PC-9 (cell line): ENCODE measurements around the gene AVL9. TPM values are rescaled to one million over a fixed set of nuclear protein-coding genes. Genes with fewer than 3 reads are reported as not detected.
"Not testable (repeated sequence)": the region's sequence is repeated elsewhere in the genome, so short reads cannot be mapped to it uniquely, and the experiment has no call there.

Source experiments
- BruUV-seq: library from RNA; stranded (reverse); fragments of 400-500 nt; replicated peaks from 2 replicates; lab custom pipeline; 2021; lab: Mats Ljungman, UMichigan
- CTCF ChIA-PET: fragments of 300-600 bp; sonication (Branson Sonifier 250); formaldehyde crosslinking; loops from one replicate; lab custom pipeline; 2022; ENCODE audit warnings: antibody characterized with exemption; lab: Charles Lee
- POLR2A ChIA-PET: fragments of 300-600 bp; sonication (Branson Sonifier 250); formaldehyde crosslinking; loops from one replicate; lab custom pipeline; 2022; ENCODE audit warnings: antibody characterized with exemption; ENCODE audit not compliant: unreplicated experiment; lab: Charles Lee
- DNase-seq, 2 experiments: peaks; one replicate each; pipeline versions ENCODE4 v3.0.0 to v3.0.0-alpha.2; 2015 to 2022; ENCODE audit warnings: mixed read lengths in 1 of 2
- H2AFZ ChIP-seq: fragments of 200-600 bp; sonication (generic); 2 replicates; pipeline ENCODE4 v1.8.1; 2017; ENCODE audit warnings: antibody characterized with exemption
- H3F3A ChIP-seq: fragments of 200-600 bp; sonication (generic); 2 replicates; pipeline ENCODE4 v1.8.1; 2017; ENCODE audit warnings: antibody characterized with exemption, mild to moderate bottlenecking, low read depth; ENCODE audit not compliant: insufficient read depth
- H3K27ac ChIP-seq: fragments of 200-600 bp; sonication (generic); 2 replicates; pipeline ENCODE4 v1.6.1; 2016; ENCODE audit warnings: mixed run types
- H3K27me3 ChIP-seq: fragments of 200-600 bp; sonication (generic); 2 replicates; pipeline ENCODE4 v1.6.1; 2016; ENCODE audit warnings: low read depth, mixed run types; ENCODE audit not compliant: insufficient read depth
- H3K36me3 ChIP-seq: fragments of 200-600 bp; sonication (generic); 2 replicates; pipeline ENCODE4 v1.6.1; 2016; ENCODE audit warnings: low read depth, mixed run types
- H3K4me1 ChIP-seq: fragments of 200-600 bp; sonication (generic); replicated peaks from 2 replicates; pipeline ENCODE4 v1.6.1; 2016; ENCODE audit warnings: mixed run types; ENCODE audit not compliant: insufficient read depth
- H3K4me2 ChIP-seq: fragments of 200-600 bp; sonication (generic); 2 replicates; pipeline ENCODE4 v1.6.1; 2017; ENCODE audit warnings: mixed run types
- H3K4me3 ChIP-seq: fragments of 200-600 bp; sonication (generic); 2 replicates; pipeline ENCODE4 v1.6.1; 2016; ENCODE audit warnings: mixed run types
- H3K79me2 ChIP-seq: fragments of 200-600 bp; sonication (generic); 2 replicates; pipeline ENCODE4 v1.6.1; 2017; ENCODE audit warnings: low read depth, mixed run types
- H3K9me2 ChIP-seq: fragments of 200-600 bp; sonication (generic); 2 replicates; pipeline ENCODE4 v1.8.1; 2017; ENCODE audit warnings: mild to moderate bottlenecking; ENCODE audit not compliant: insufficient read depth
- H3K9me3 ChIP-seq: fragments of 200-600 bp; sonication (generic); 2 replicates; pipeline ENCODE4 v1.8.1; 2016; ENCODE audit warnings: low read depth; ENCODE audit not compliant: insufficient read depth
- H4K20me1 ChIP-seq: fragments of 200-600 bp; sonication (generic); 2 replicates; pipeline ENCODE4 v1.8.1; 2017; ENCODE audit not compliant: insufficient read depth
- EZH2 ChIP-seq: fragments of 200-600 bp; sonication (generic); IDR thresholded peaks from 2 replicates; pipeline ENCODE4 v1.8.0; 2017; ENCODE audit warnings: antibody characterized with exemption, low read depth
- intact Hi-C: fragments of 100-400 bp; cut with micrococcal nuclease; formaldehyde crosslinking; loops from one replicate; pipeline ENCODE4 v1.10.0; 2022; ENCODE audit not compliant: unreplicated experiment
- total RNA-seq: library from RNA; stranded (reverse); gene quantifications from 2 replicates; pipeline ENCODE4 v1.2.3, GENCODE V29; 2021
- TF ChIP-seq, protein P1 (sequence below): fragments of 200-600 bp; sonication (generic); conservative IDR thresholded peaks from 2 replicates; pipeline ENCODE4 v1.6.1; 2017; ENCODE audit warnings: mixed run types, antibody characterized with exemption, mild to moderate bottlenecking, moderate library complexity

Gene AVL9
- total RNA-seq, 1 experiment from 2014 or later, result 57.1 TPM

DNA sequence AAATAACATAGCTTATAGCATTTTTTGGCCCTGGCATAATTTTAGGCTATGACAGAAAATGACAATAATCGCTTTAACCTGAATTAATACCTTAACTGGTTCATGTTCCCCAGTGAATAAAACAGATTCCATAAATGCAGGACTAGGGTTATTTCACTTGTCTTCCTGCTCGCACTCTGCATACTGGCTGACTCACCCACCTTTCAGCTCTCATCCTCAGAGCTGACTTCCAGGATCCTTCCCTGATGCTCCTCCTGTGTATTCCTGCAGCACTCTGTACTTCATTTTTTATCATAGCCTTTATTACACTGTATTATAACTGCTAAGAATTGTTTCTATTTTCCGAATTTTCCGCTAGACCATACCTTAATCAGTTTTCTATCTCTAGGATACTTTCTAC lies 123.7 kb downstream of the AVL9 start:
- Histone ChIP-seq H3K4me2 (no peak overlapping the region), H2AFZ (no peak overlapping the region), H3K36me3 (no peaks in the 10 kb centered on the region), H3K9me3 (no peaks in the 10 kb centered on the region), H3K4me3 (no peak overlapping the region), H3K27ac (no peak overlapping the region), H3K9me2 (no peaks in the 10 kb centered on the region), H3K4me1 (peaks cover 11% of the 10 kb centered on the region), H3K27me3 (no peaks in the 10 kb centered on the region), H4K20me1 (no peaks in the 10 kb centered on the region), H3K79me2 (no peaks in the 10 kb centered on the region), H3F3A (no peaks in the 10 kb centered on the region)
- CTCF ChIA-PET, result no interaction called here
- no peak for DNase-seq
- BruUV-seq, result no TSS peak
- intact Hi-C loops, result no loop called here
- no peak for TF ChIP-seq EZH2
- TF ChIP-seq, protein P1, sequence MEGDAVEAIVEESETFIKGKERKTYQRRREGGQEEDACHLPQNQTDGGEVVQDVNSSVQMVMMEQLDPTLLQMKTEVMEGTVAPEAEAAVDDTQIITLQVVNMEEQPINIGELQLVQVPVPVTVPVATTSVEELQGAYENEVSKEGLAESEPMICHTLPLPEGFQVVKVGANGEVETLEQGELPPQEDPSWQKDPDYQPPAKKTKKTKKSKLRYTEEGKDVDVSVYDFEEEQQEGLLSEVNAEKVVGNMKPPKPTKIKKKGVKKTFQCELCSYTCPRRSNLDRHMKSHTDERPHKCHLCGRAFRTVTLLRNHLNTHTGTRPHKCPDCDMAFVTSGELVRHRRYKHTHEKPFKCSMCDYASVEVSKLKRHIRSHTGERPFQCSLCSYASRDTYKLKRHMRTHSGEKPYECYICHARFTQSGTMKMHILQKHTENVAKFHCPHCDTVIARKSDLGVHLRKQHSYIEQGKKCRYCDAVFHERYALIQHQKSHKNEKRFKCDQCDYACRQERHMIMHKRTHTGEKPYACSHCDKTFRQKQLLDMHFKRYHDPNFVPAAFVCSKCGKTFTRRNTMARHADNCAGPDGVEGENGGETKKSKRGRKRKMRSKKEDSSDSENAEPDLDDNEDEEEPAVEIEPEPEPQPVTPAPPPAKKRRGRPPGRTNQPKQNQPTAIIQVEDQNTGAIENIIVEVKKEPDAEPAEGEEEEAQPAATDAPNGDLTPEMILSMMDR, result no peak
- POLR2A ChIA-PET, result no interaction called here

DNA sequence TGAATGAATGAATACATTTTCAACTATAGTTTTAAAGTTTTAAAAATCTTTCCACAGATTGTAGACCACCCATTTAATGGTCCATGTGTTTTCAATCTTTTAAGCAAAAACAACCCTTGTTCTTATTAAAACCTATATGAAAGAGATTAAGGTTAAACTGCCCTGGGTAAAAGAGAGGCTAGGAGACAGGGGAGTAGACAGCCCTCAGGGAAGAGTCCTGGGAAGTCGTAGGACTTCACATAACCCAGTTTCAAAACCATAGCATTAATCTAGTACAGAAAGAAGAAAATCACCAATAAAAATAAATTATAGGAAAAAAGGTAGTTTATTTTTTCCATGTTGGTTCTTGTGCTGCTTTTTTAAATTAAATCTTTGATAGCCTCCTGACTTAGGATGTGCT lies 124.1 kb downstream of the AVL9 start:
- H3K4me1 ChIP-seq, result peaks cover 11% of the 10 kb centered on the region
- H3F3A ChIP-seq, H3K9me3 ChIP-seq, intact Hi-C loops, CTCF ChIA-PET, H3K79me2 ChIP-seq, H3K36me3 ChIP-seq, H3K27me3 ChIP-seq, H4K20me1 ChIP-seq, H3K9me2 ChIP-seq, H2AFZ ChIP-seq, DNase-seq, BruUV-seq, H3K27ac ChIP-seq, POLR2A ChIA-PET, H3K4me2 ChIP-seq, H3K4me3 ChIP-seq: not testable (repeated sequence)

DNA sequence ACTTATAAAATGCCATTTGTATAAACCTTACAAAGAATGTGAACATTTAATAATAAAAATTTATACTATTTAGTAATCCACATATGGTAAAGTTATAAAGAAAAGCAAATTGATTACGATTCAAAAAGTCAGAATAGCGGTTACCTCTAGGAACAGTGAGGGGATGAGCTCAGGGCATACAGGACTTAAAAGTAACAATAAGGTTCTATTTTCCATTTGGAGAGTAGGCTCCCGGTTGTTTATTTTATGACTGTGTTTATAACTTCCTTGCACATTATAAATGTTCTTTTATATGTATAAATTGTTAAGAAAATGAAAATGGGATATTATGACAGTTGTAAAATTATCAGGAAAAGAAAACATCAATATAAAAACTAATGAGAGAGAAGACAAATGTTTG lies 135.7 kb downstream of the AVL9 start:
- no peak for TF ChIP-seq EZH2
- Histone ChIP-seq H3K27me3 (no peaks in the 10 kb centered on the region), H2AFZ (no peak overlapping the region), H3K79me2 (no peaks in the 10 kb centered on the region), H3F3A (no peaks in the 10 kb centered on the region), H3K4me1 (no peaks in the 10 kb centered on the region), H4K20me1 (no peaks in the 10 kb centered on the region), H3K36me3 (no peaks in the 10 kb centered on the region), H3K27ac (no peak overlapping the region), H3K9me3 (no peaks in the 10 kb centered on the region), H3K9me2 (no peaks in the 10 kb centered on the region), H3K4me2 (no peak overlapping the region), H3K4me3 (no peak overlapping the region)
- POLR2A ChIA-PET, result no interaction called here
- CTCF ChIA-PET, result no interaction called here
- no peak for DNase-seq
- intact Hi-C loops, result no loop called here
- BruUV-seq, result no TSS peak

DNA sequence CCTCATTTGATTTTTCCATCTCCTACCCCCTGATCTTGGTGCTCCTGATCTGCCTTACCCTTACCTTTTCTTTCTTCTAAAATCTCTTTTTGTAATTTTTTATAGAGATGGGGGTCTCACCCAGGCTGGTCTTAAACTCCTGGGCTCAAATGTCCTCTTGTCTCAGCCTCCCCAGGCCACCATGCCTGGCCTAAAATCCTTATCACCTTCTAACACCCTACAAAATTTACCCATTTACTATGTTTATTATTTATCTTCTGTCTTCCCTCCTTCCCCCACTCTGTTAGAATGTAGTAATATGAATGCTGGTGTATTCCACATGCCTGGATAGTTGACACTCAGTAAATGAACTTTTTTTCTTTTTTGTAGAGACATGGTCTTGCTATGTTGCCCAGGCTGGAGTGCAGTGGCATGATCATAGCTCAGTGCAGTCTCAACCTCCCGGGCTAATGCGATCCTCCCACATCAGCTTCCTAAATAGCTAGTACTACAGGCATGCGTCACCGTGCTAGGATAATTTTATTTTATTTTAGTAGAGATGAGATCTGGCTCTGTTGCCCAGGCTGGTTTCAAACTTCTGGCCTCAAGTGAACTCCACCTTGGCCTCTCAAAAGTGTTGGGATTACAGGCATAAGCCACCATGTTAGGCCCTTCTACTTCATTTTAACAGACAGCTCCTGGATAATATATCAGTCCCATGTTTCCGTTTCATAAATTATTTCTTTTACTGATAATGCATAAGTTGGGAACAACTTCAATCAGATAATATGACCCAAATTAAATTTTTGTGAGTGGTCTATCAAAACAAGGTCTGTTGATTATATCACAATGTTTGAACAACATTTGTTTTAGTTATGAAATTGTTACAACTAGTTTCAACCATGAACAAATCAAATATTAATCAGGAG lies 136.6 kb downstream of the AVL9 start:
- CTCF ChIA-PET, H3K9me3 ChIP-seq, BruUV-seq, H3K4me3 ChIP-seq, H3K9me2 ChIP-seq, H3K4me1 ChIP-seq, H3K27ac ChIP-seq, intact Hi-C loops, H3K4me2 ChIP-seq, DNase-seq, H3K79me2 ChIP-seq, H3K36me3 ChIP-seq, H4K20me1 ChIP-seq, POLR2A ChIA-PET, H3F3A ChIP-seq, H3K27me3 ChIP-seq, H2AFZ ChIP-seq: not testable (repeated sequence)

DNA sequence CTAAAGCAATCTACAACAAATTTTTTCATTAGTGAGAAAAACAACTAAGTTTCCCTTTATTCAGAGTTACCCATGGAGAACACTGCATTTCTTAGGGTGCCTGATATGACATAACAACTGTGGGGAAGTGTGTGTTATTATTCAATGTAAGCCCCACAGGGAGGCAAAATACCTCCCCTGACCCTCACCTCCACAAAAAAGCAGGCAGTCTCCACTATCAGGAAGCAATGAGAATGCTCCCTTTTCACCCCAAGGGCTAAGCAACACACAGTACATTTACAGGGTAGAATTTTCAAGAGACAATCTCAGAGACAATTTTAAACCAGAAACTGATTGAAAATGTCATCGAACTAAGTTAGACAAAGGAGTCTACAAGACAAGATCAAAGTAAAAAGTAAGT lies 138.2 kb downstream of the AVL9 start:
- H3K9me3 ChIP-seq, H3K4me1 ChIP-seq, intact Hi-C loops, DNase-seq, CTCF ChIA-PET, POLR2A ChIA-PET, H4K20me1 ChIP-seq, H3K4me3 ChIP-seq, H3K27ac ChIP-seq, H3K4me2 ChIP-seq, H3F3A ChIP-seq, H3K9me2 ChIP-seq, BruUV-seq, H3K27me3 ChIP-seq, H2AFZ ChIP-seq, H3K79me2 ChIP-seq, H3K36me3 ChIP-seq: not testable (repeated sequence)

DNA sequence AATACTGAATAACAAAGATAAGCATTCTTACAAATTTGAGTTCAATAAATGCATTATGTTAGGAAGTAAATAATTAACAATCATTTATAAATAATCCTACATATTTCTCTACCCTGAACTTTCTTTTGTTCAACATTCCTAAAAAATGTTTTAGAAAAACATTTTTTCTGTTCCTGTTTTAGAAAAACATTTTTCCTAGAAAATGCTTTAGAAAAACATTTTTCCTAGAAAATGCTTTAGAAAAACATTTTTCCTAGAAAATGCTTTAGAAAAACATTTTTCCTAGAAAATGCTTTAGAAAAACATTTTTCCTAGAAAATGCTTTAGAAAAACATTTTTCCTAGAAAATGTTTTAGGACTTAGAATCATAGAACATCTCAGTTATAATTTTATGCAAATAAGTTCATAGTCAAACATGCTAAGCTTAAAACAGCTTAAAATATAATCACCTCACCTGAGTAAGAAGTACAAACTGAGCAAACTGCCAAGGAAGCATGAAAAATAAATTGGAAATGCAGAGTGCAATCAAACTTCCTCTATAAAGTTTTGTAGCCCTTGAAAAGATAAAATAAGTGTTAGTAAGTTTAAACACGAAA lies 139.6 kb downstream of the AVL9 start:
- H3K9me2 ChIP-seq, CTCF ChIA-PET, H3K9me3 ChIP-seq, H3K27me3 ChIP-seq, DNase-seq, H3K4me2 ChIP-seq, H3K36me3 ChIP-seq, H3K79me2 ChIP-seq, H3K4me1 ChIP-seq, intact Hi-C loops, H3K4me3 ChIP-seq, H3F3A ChIP-seq, POLR2A ChIA-PET, H3K27ac ChIP-seq, H2AFZ ChIP-seq, H4K20me1 ChIP-seq, BruUV-seq: not testable (repeated sequence)
